WTC11 (cell line): ENCODE results near the gene ELOVL5.
"Not testable (repeated sequence)": the region's sequence is repeated elsewhere in the genome, so short reads cannot be mapped to it uniquely, and the experiment has no call there.

Experiments
- ETV6 ChIP-seq: sonication (generic); formaldehyde crosslinking; IDR thresholded peaks from 2 replicates; pipeline ENCODE4 v1.8.1; 2022; ENCODE audit warnings: mild to moderate bottlenecking, missing genetic modification reagents
- MXD4 ChIP-seq: fragments of 250-450 bp; sonication (Bioruptor Pico); IDR thresholded peaks from 2 replicates; pipeline ENCODE4 v1.8.0; 2021; ENCODE audit warnings: mild to moderate bottlenecking, moderate library complexity, borderline replicate concordance
- NFATC4 ChIP-seq: fragments of 250-450 bp; sonication (Bioruptor Pico); IDR thresholded peaks from 2 replicates; pipeline ENCODE4 v1.9.0; 2021; ENCODE audit warnings: mild to moderate bottlenecking
- NFYB ChIP-seq: sonication (generic); formaldehyde crosslinking; conservative IDR thresholded peaks from 2 replicates; pipeline ENCODE4 v1.8.0; 2022; ENCODE audit warnings: low read depth, missing genetic modification reagents
- SMAD4 ChIP-seq: sonication (generic); formaldehyde crosslinking; IDR thresholded peaks from 2 replicates; pipeline ENCODE4 v1.8.0; 2022; ENCODE audit warnings: mild to moderate bottlenecking, missing genetic modification reagents
- ZNF232 ChIP-seq: sonication (generic); formaldehyde crosslinking; IDR thresholded peaks from 2 replicates; pipeline ENCODE4 v1.8.0; 2022; ENCODE audit warnings: mild to moderate bottlenecking, missing genetic modification reagents
- ZNF671 ChIP-seq: fragments of 250-450 bp; sonication (Bioruptor Pico); IDR thresholded peaks from 2 replicates; pipeline ENCODE4 v1.8.0; 2021; ENCODE audit warnings: mild to moderate bottlenecking
- TF ChIP-seq, protein P1 (sequence below): sonication (generic); formaldehyde crosslinking; IDR thresholded peaks from 2 replicates; pipeline ENCODE4 v1.8.1; 2023; ENCODE audit warnings: mild to moderate bottlenecking, missing genetic modification reagents, moderate library complexity
- TF ChIP-seq, protein P2 (sequence below): fragments of 200-600 bp; IDR thresholded peaks from 2 replicates; pipeline ENCODE4 v1.8.0; 2022; ENCODE audit warnings: antibody characterized with exemption
- TF ChIP-seq, protein P3 (sequence below): sonication (generic); formaldehyde crosslinking; IDR thresholded peaks from 2 replicates; pipeline ENCODE4 v1.8.0; 2023; ENCODE audit warnings: missing genetic modification reagents, mild to moderate bottlenecking, borderline replicate concordance

DNA sequence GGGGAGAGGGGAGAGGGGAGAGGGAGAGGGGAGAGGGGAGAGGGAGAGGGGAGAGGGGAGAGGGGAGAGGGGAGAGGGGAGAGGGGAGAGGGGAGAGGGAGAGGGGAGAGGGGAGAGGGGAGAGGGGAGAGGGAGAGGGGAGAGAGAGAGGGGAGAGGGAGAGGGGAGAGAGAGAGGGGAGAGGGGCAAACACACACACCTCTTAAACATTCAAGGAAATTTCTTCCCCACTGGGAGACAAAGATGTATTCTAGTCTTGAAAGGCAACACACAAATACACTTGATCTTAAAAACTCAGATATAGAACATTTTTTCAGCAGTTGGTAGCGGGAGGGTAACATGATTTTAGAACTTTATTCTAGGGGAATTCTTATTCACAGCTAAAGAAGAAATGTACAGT lies 42.5 kb downstream of the ELOVL5 start:
- TF ChIP-seq NFYB (CRISPR knock-in tag); MXD4 (CRISPR knock-in tag); ZNF671 (CRISPR knock-in tag); ETV6; SMAD4 (CRISPR knock-in tag); NFATC4 (CRISPR knock-in tag); ZNF232: not testable (repeated sequence)
- TF ChIP-seq, protein P1, sequence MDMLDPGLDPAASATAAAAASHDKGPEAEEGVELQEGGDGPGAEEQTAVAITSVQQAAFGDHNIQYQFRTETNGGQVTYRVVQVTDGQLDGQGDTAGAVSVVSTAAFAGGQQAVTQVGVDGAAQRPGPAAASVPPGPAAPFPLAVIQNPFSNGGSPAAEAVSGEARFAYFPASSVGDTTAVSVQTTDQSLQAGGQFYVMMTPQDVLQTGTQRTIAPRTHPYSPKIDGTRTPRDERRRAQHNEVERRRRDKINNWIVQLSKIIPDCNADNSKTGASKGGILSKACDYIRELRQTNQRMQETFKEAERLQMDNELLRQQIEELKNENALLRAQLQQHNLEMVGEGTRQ (CRISPR knock-in tag): not testable (repeated sequence)
- TF ChIP-seq, protein P2, sequence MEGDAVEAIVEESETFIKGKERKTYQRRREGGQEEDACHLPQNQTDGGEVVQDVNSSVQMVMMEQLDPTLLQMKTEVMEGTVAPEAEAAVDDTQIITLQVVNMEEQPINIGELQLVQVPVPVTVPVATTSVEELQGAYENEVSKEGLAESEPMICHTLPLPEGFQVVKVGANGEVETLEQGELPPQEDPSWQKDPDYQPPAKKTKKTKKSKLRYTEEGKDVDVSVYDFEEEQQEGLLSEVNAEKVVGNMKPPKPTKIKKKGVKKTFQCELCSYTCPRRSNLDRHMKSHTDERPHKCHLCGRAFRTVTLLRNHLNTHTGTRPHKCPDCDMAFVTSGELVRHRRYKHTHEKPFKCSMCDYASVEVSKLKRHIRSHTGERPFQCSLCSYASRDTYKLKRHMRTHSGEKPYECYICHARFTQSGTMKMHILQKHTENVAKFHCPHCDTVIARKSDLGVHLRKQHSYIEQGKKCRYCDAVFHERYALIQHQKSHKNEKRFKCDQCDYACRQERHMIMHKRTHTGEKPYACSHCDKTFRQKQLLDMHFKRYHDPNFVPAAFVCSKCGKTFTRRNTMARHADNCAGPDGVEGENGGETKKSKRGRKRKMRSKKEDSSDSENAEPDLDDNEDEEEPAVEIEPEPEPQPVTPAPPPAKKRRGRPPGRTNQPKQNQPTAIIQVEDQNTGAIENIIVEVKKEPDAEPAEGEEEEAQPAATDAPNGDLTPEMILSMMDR: not testable (repeated sequence)
- TF ChIP-seq, protein P3, sequence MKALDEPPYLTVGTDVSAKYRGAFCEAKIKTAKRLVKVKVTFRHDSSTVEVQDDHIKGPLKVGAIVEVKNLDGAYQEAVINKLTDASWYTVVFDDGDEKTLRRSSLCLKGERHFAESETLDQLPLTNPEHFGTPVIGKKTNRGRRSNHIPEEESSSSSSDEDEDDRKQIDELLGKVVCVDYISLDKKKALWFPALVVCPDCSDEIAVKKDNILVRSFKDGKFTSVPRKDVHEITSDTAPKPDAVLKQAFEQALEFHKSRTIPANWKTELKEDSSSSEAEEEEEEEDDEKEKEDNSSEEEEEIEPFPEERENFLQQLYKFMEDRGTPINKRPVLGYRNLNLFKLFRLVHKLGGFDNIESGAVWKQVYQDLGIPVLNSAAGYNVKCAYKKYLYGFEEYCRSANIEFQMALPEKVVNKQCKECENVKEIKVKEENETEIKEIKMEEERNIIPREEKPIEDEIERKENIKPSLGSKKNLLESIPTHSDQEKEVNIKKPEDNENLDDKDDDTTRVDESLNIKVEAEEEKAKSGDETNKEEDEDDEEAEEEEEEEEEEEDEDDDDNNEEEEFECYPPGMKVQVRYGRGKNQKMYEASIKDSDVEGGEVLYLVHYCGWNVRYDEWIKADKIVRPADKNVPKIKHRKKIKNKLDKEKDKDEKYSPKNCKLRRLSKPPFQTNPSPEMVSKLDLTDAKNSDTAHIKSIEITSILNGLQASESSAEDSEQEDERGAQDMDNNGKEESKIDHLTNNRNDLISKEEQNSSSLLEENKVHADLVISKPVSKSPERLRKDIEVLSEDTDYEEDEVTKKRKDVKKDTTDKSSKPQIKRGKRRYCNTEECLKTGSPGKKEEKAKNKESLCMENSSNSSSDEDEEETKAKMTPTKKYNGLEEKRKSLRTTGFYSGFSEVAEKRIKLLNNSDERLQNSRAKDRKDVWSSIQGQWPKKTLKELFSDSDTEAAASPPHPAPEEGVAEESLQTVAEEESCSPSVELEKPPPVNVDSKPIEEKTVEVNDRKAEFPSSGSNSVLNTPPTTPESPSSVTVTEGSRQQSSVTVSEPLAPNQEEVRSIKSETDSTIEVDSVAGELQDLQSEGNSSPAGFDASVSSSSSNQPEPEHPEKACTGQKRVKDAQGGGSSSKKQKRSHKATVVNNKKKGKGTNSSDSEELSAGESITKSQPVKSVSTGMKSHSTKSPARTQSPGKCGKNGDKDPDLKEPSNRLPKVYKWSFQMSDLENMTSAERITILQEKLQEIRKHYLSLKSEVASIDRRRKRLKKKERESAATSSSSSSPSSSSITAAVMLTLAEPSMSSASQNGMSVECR (CRISPR knock-in tag): not testable (repeated sequence)
